Epidermal melanocyte (primary cell): Measurements from ENCODE around the gene COG8.
"Not testable (repeated sequence)": the region's sequence is repeated elsewhere in the genome, so short reads cannot be mapped to it uniquely, and the experiment has no call there.

Experiments used
- DNase-seq: peaks from one replicate; pipeline ENCODE4 v3.0.0; 2011; ENCODE audit warnings: low spot score; ENCODE audit not compliant: insufficient read length

COG8 gene

GRCh38 chr16:69293401-69293800 lies 46.0 kb downstream of the COG8 start:
- no peak for DNase-seq

GRCh38 chr16:69291657-69292056 lies 47.7 kb downstream of the COG8 start:
- DNase-seq: not testable (repeated sequence)

- no peak for DNase-seq
Measured at GRCh38 chr16:69286941-69287713, 52.2 kb downstream of the COG8 start.

- DNase-seq: no peak
Measured at GRCh38 chr16:69285240-69285639, 54.1 kb downstream of the COG8 start.

GRCh38 chr16:69283851-69284250 lies 55.5 kb downstream of the COG8 start:
- DNase-seq: no peak

GRCh38 chr16:69277413-69277812 lies 62.0 kb downstream of the COG8 start:
- DNase-seq: no peak
